Peyer's patch (tissue), 4 donors: Measurements from ENCODE around the gene KMT2E.

Experiments
- CTCF ChIP-seq, 6 experiments: fragments of 450-650 bp in 4 of 6; fragments of 200-600 bp in 2 of 6; sonication (generic) in 1 of 6; IDR thresholded peaks; one replicate each; pipeline ENCODE4 v1.5.1; 2017 to 2019; ENCODE audit warnings: antibody characterized with exemption in 6 of 6, mild to moderate bottlenecking in 3 of 6, moderate library complexity in 1 of 6
- POLR2A ChIP-seq, 2 donors: fragments of 450-650 bp; IDR thresholded peaks; one replicate each; pipeline ENCODE4 v1.5.1; 2017; ENCODE audit warnings: antibody characterized with exemption in 2 of 2, mild to moderate bottlenecking in 2 of 2, moderate library complexity in 2 of 2

GRCh38 chr7:105149827-105150226, 135.8 kb downstream of the KMT2E start:
- TF ChIP-seq CTCF (IDR thresholded peaks at IDR 0.05): no peak
- no peak for TF ChIP-seq POLR2A (IDR thresholded peaks at IDR 0.05)
